Breast epithelium (tissue), 4 donors: ENCODE measurements around the gene GLYATL2. TPM values are rescaled to one million over a fixed set of nuclear protein-coding genes. Genes with fewer than 3 reads are reported as not detected.

Experiments
- DNase-seq, 2 donors: peaks; one replicate each; pipeline ENCODE4 v3.0.0-alpha.2; 2019; ENCODE audit warnings: low spot score in 2 of 2
- H3K27ac ChIP-seq, 2 donors: fragments of 200-600 bp; sonication (generic) in 1 of 2; one replicate each; pipeline ENCODE4 v1.5.1; 2016 to 2019; ENCODE audit warnings: mild to moderate bottlenecking in 1 of 2
- H3K27me3 ChIP-seq, 2 donors: fragments of 200-600 bp; sonication (generic) in 1 of 2; one replicate each; pipeline versions ENCODE4 v1.5.1 to v1.6.0; 2017 to 2019; ENCODE audit warnings: control low read depth in 1 of 2, mild to moderate bottlenecking in 1 of 2
- H3K36me3 ChIP-seq: fragments of 200-600 bp; one replicate; pipeline ENCODE4 v1.5.1; 2019
- H3K4me1 ChIP-seq, 2 donors: fragments of 200-600 bp; sonication (generic); one replicate each; pipeline ENCODE4 v1.5.1; 2016 to 2019; ENCODE audit warnings: control low read depth in 1 of 2
- H3K4me3 ChIP-seq, 3 donors: fragments of 200-600 bp; sonication (generic); 1 replicate in 2 of 3; 2 replicates in 1 of 3; pipeline ENCODE4 v1.5.1; 2016 to 2019; ENCODE audit warnings: mild to moderate bottlenecking in 3 of 3, moderate library complexity in 2 of 3
- H3K9me3 ChIP-seq, 2 donors: fragments of 200-600 bp; sonication (generic) in 1 of 2; one replicate each; pipeline ENCODE4 v1.5.1; 2016 to 2019; ENCODE audit warnings: control low read depth in 1 of 2
- POLR2A ChIP-seq: fragments of 450-650 bp; IDR thresholded peaks from one replicate; pipeline ENCODE4 v1.6.1; 2016; ENCODE audit warnings: antibody characterized with exemption, mild to moderate bottlenecking, moderate library complexity
- POLR2AphosphoS5 ChIP-seq, 3 donors: sonication (generic); formaldehyde crosslinking; IDR thresholded peaks; one replicate each; pipeline ENCODE4 v1.6.1; 2017; ENCODE audit warnings: antibody characterized with exemption in 3 of 3
- intact Hi-C: fragments of 100-400 bp; cut with DNase I; formaldehyde crosslinking; loops from one replicate; pipeline ENCODE4 v1.15.1; 2023; ENCODE audit warnings: low total_unique reads
- total RNA-seq, 3 donors: library from RNA; depleted of rRNA; stranded (reverse); fragments of >200 nt; gene quantifications; one replicate each; pipeline ENCODE4 v1.1.0, GENCODE V29; 2016
- TF ChIP-seq, protein P1 (sequence below), 3 donors: fragments of 450-650 bp; IDR thresholded peaks; one replicate each; pipeline ENCODE4 v1.5.1; 2016 to 2017; ENCODE audit warnings: antibody characterized with exemption in 3 of 3, mild to moderate bottlenecking in 3 of 3, moderate library complexity in 3 of 3

GLYATL2 gene
- total RNA-seq, 3 donors from 2014 or later: 1.3 to 38.3 (median 1.8) TPM

DNA sequence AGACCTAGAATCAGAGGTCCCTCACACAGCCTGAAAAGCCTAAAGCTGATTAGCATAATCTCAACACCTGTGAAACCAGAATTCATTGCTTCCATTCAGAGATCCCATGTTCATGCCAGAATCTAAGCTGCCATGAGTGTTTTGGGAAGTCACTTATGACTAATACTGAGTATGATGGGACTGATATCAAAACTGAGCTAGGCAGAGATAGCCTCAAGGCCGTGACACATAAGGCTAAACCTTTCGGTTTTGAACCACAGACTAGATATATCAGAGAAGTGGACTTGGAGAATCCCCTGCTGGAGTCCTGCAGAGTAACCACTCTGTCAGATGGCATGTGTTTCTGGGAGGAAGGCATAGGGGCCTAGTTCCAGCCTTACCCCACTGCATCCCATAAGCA lies 23.1 kb upstream of the GLYATL2 start:
- no peak overlapping the region for H3K4me3 ChIP-seq
- no peaks in the 10 kb centered on the region for H3K36me3 ChIP-seq
- no peaks in the 10 kb centered on the region for H3K4me1 ChIP-seq
- intact Hi-C loops: no loop called here
- DNase-seq: no peak
- H3K27ac ChIP-seq: no peak overlapping the region
- no peak for TF ChIP-seq POLR2AphosphoS5 (IDR thresholded peaks at IDR 0.05)
- TF ChIP-seq, protein P1, sequence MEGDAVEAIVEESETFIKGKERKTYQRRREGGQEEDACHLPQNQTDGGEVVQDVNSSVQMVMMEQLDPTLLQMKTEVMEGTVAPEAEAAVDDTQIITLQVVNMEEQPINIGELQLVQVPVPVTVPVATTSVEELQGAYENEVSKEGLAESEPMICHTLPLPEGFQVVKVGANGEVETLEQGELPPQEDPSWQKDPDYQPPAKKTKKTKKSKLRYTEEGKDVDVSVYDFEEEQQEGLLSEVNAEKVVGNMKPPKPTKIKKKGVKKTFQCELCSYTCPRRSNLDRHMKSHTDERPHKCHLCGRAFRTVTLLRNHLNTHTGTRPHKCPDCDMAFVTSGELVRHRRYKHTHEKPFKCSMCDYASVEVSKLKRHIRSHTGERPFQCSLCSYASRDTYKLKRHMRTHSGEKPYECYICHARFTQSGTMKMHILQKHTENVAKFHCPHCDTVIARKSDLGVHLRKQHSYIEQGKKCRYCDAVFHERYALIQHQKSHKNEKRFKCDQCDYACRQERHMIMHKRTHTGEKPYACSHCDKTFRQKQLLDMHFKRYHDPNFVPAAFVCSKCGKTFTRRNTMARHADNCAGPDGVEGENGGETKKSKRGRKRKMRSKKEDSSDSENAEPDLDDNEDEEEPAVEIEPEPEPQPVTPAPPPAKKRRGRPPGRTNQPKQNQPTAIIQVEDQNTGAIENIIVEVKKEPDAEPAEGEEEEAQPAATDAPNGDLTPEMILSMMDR (IDR thresholded peaks at IDR 0.05): no peak
- TF ChIP-seq POLR2A: no peak
- no peaks in the 10 kb centered on the region for H3K27me3 ChIP-seq
- peaks cover 0 to 4% of the 10 kb centered on the region in 2 donors for H3K9me3 ChIP-seq

DNA sequence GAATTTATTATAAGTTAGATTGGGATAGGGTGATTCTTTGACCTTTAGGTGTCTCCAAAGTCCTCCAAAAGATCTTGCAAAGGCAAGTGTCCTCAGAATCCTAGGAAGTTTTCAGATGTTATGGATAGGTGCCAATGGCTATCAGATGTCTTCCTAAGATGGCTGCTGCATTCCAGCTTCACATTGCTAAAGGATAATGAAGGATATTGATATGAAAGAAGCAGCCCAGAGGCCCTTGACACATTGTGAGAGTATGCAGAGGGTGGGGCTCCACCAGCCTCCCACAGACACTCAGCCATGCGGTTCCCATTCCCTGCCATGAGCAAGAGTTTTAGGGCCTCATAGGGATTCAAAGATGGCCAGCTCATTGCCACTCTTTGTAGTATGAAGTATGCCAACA lies 22.3 kb upstream of the GLYATL2 start:
- no peak for DNase-seq
- TF ChIP-seq POLR2A: no peak
- TF ChIP-seq, protein P1 (IDR thresholded peaks at IDR 0.05): no peak
- no peak for TF ChIP-seq POLR2AphosphoS5 (IDR thresholded peaks at IDR 0.05)
- H3K27ac ChIP-seq: no peak overlapping the region
- no peaks in the 10 kb centered on the region for H3K4me1 ChIP-seq
- intact Hi-C loops: no loop called here
- no peak overlapping the region for H3K4me3 ChIP-seq
- no peaks in the 10 kb centered on the region for H3K27me3 ChIP-seq
- no peaks in the 10 kb centered on the region for H3K36me3 ChIP-seq
- H3K9me3 ChIP-seq: peaks cover 0 to 4% of the 10 kb centered on the region in 2 donors

DNA sequence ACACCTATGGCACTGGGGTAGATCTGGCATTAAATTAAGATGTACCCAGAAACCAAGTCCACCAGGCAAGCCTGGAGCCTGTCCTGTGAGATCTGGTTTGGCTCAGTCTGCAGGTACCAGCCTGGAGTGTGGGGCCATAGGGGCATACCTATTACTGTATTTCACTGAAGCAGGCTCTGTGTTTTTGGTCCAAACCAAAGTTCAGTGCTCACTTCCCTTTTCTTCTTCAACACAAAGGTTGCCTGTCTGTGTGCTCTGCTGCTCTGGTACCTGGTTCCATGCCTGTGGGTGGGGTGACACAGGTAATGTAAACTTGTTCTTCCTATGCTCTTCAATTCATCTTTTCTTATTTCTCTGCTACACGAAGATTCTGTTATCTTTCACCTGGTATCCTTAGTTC lies 19.8 kb upstream of the GLYATL2 start:
- no peak overlapping the region for H3K27ac ChIP-seq
- intact Hi-C loops: no loop called here
- no peaks in the 10 kb centered on the region for H3K36me3 ChIP-seq
- H3K9me3 ChIP-seq: peaks cover 0 to 4% of the 10 kb centered on the region in 2 donors
- no peak for TF ChIP-seq POLR2AphosphoS5 (IDR thresholded peaks at IDR 0.05)
- TF ChIP-seq, protein P1 (IDR thresholded peaks at IDR 0.05): no peak
- TF ChIP-seq POLR2A: no peak
- no peak for DNase-seq
- no peaks in the 10 kb centered on the region for H3K4me1 ChIP-seq
- H3K27me3 ChIP-seq: no peaks in the 10 kb centered on the region
- H3K4me3 ChIP-seq: no peak overlapping the region

DNA sequence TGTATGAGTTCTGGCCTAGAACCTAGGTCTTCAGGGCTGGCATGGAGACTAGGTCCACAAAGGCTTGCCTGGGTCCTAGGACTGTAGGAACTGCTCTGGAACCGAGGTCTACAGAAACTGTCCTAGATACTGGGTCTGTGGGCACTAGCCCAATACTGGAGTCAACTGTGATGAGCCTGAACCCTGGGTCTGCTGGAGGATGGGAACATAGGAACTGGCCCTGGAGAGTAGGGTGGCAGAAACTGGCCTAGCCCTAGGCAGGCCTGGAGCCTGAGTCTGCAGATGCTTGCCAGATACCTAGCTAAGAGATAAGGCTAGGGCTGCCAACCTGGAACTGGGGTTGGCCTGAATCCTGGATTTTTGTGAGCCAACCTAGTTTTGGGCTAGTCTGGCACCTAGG lies 19.2 kb upstream of the GLYATL2 start:
- Histone ChIP-seq H3K4me3 (no peak overlapping the region), H3K4me1 (no peaks in the 10 kb centered on the region), H3K36me3 (no peaks in the 10 kb centered on the region), H3K27me3 (no peaks in the 10 kb centered on the region), H3K27ac (no peak overlapping the region), H3K9me3 (peaks cover 0 to 4% of the 10 kb centered on the region in 2 donors)
- no peak for DNase-seq
- intact Hi-C loops: no loop called here
- TF ChIP-seq, protein P1 (IDR thresholded peaks at IDR 0.05): no peak
- TF ChIP-seq POLR2AphosphoS5 (IDR thresholded peaks at IDR 0.05) (no peak), POLR2A (no peak)

DNA sequence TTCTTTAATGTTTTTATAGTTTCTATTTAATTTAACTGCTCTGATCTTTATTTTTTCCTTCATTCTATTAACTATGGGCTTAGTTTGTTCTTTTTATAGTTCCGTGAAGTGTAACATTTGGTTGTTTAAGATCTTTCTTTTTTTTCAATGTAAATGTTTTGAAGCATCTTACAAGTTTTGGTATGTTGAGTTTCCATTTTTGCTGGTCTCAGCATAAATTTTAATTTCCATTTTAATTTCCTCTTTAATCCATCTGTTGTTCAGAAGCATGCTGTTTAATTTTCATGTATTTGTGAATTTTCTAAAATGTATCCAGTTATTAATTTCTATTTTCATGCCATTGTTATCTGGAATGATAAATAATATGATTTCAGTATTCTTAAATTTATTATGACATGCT lies 17.0 kb upstream of the GLYATL2 start:
- Histone ChIP-seq H3K36me3 (no peaks in the 10 kb centered on the region), H3K4me3 (no peak overlapping the region), H3K27me3 (no peaks in the 10 kb centered on the region), H3K9me3 (peaks cover 0 to 4% of the 10 kb centered on the region in 2 donors), H3K27ac (no peak overlapping the region), H3K4me1 (no peaks in the 10 kb centered on the region)
- DNase-seq: no peak
- intact Hi-C loops: no loop called here
- TF ChIP-seq POLR2AphosphoS5 (IDR thresholded peaks at IDR 0.05) (no peak), POLR2A (no peak)
- TF ChIP-seq, protein P1 (IDR thresholded peaks at IDR 0.05): no peak
